MM.1S (cell line): ENCODE results near the gene ARSI.

ENCODE experiments used
- EZH2phosphoT487 ChIP-seq: fragments of 300-600 bp; sonication (generic); IDR thresholded peaks from 2 replicates; pipeline ENCODE4 v1.6.1; 2018; ENCODE audit warnings: antibody characterized with exemption, low read length
- TF ChIP-seq, protein P1 (sequence below): fragments of 300-600 bp; sonication (generic); IDR thresholded peaks from 2 replicates; pipeline ENCODE4 v1.5.1; 2016; ENCODE audit warnings: antibody characterized with exemption, low read length, mixed read lengths

DNA sequence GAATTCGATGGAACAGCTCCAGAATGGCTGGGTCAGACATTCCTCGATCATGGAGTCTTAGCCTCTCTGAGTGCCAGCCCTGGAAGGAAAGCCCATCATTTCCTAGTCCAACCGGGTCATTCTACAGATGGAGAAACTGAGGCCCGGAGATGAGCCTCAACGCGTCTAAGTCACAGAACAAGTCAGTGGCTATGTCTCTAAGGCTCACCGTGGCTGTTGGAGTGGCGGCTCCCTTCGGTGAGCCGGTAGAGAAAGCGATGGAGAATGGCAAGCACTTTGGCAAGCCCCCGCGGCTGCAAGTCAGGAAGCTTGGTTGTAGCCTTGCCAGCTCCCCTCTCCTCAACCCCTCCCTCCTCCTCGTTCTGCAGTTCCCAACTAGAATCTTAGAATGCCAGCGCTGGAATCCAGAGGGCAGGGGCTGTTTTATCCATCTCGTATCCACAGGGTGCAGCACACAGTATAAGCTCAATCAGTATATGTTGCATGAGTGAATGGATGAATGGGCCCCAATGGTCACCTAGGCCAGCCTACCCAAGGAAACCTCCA, 438 bp upstream of the ARSI start:
- TF ChIP-seq, protein P1, sequence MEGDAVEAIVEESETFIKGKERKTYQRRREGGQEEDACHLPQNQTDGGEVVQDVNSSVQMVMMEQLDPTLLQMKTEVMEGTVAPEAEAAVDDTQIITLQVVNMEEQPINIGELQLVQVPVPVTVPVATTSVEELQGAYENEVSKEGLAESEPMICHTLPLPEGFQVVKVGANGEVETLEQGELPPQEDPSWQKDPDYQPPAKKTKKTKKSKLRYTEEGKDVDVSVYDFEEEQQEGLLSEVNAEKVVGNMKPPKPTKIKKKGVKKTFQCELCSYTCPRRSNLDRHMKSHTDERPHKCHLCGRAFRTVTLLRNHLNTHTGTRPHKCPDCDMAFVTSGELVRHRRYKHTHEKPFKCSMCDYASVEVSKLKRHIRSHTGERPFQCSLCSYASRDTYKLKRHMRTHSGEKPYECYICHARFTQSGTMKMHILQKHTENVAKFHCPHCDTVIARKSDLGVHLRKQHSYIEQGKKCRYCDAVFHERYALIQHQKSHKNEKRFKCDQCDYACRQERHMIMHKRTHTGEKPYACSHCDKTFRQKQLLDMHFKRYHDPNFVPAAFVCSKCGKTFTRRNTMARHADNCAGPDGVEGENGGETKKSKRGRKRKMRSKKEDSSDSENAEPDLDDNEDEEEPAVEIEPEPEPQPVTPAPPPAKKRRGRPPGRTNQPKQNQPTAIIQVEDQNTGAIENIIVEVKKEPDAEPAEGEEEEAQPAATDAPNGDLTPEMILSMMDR, result no peak
- no peak for TF ChIP-seq EZH2phosphoT487
